H4 (cell line): Measurements from ENCODE around the gene ZSCAN31. TPM values are rescaled to one million over a fixed set of nuclear protein-coding genes. Genes with fewer than 3 reads are reported as not detected.
A peak's percentile ranks its signal among the peaks of the same experiment; 100 is the strongest.
"Not testable (repeated sequence)": the region's sequence is repeated elsewhere in the genome, so short reads cannot be mapped to it uniquely, and the experiment has no call there.

ENCODE experiments used
- DNase-seq: peaks from one replicate; pipeline ENCODE4 v3.0.0-alpha.2; 2015; ENCODE audit warnings: low spot score
- total RNA-seq: library from RNA; depleted of rRNA; stranded (reverse); fragments of >200 nt; shearing (Covaris generic); gene quantifications from 2 replicates; pipeline ENCODE4 v1.2.3, GENCODE V29; 2014; rRNA removed

Gene ZSCAN31
- total RNA-seq, 1 experiment from 2014 or later = 182 TPM

DNA sequence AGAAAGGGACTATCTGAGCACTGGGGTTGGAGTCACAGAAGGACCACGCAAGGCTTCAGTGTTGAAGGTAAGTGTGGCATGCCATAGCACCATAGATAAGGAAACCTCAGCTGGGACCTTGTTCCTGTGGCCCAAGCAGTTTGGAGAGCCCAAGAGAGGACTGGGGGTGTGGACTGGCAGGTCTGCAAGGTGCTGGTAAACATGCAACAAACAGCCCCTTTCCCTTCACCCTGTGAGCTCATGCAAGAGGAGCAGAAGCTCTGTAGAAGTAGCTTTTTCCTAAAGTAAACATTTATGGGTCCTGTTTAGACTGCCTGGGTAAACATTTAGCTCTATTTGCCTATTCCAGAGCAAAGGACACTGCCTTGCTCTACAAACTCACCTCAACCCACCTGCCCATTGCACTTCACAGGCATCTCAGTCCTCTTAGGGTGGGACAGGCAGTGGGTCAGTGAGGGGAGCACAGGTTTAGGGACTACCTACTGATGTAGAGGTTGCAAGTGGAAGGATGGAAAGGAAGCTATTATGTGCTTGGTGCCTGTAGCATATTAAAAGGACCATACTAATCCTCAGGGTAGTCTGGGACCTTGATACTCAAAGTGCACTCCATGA lies 12.0 kb downstream of the ZSCAN31 start:
- no peak for DNase-seq

GRCh38 chr6:28322661-28323060 lies 13.3 kb downstream of the ZSCAN31 start:
- no peak for DNase-seq

GRCh38 chr6:28317866-28318265 lies 18.1 kb downstream of the ZSCAN31 start:
- DNase-seq = not testable (repeated sequence)

- no peak for DNase-seq
These were observed 20.3 kb downstream of the ZSCAN31 start for GRCh38 chr6:28315628-28316027.

DNA sequence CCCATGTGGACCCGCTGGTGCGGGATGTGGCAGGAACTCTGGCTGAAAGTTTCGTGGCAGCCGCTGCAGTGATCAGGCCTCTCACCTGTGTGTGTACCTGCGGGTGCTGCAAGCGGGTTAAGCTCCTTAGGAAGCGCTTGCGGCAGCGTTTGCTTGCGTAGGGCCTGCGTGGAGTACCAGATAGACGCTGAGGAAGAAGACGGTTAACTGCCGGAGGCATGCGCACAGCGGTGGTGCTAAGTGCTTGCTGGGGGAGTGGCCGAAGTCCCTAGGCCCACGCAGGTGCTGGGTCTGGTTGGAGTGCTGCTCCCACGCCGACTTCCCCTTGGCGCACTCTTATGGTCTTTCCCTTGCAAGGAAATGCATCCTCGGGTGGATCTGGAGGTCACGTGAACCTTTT lies 23.0 kb downstream of the ZSCAN31 start:
- DNase-seq = no peak

GRCh38 chr6:28311139-28311823 lies 24.7 kb downstream of the ZSCAN31 start:
- no peak for DNase-seq

GRCh38 chr6:28306363-28306762 lies 29.6 kb downstream of the ZSCAN31 start:
- not testable (repeated sequence) for DNase-seq

DNA sequence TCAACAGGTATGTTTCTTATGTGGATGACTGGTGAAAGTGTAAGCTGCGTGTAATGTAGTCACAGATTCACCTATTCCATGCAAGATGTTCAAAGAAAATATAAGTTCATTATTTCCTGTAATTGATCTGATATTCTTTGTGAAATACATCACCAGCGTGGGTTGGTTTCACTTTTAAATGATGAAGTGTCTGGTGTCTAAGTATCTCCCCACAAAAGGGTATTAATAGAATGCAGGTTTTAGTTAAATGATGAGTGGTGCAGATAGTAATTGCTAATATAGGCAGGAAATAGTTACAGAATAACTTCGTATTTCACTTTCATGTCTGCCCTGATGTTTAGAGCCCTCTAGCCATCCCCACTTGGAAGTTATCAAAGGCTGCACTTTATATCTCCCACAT lies 32.4 kb downstream of the ZSCAN31 start:
- no peak for DNase-seq

DNA sequence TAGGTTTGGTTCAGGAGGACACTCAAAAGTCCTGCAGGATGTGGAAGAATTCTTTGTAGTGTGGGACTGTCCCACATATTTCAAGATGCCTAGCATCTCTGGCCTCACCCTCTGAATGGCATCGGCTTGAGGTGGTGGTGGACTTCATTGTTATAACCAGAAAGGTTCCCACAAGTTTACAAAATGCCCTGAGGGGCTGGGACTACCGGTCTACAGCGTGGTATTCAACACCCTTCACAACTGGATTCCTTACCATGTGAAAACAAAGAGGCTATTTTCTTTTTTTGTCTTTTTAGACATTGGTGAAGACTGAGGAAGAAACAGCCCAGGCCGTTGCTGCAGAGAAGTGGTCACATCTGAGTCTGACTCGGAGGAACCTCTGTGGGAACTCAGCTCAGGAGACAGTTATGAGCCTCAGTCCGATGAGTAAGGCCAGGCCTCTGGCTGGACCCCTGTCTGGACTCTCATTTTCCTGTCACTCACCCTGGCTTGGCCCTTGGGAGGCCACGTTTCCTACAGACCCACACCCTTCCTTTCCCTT lies 39.4 kb downstream of the ZSCAN31 start:
- DNase-seq = no peak

- no peak for DNase-seq
These were observed 40.6 kb downstream of the ZSCAN31 start for GRCh38 chr6:28295326-28295725.

DNA sequence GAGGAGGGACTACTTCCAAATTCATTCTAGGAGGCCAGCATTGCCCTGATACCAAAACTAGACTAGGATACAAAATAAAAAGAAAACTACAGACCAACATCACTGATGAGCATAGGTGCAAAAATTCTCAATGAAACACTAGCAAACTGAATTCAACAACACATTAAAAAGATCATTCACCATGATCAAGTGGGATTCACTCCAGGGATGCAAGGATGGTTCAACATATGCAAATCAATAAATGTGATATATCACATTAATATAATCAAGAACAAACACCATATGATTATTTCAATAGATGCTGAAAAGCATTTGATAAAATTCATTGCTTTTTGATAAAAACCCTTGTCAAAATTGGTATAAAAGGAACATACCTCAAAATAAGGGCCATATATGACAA lies 44.4 kb downstream of the ZSCAN31 start:
- DNase-seq = no peak

DNA sequence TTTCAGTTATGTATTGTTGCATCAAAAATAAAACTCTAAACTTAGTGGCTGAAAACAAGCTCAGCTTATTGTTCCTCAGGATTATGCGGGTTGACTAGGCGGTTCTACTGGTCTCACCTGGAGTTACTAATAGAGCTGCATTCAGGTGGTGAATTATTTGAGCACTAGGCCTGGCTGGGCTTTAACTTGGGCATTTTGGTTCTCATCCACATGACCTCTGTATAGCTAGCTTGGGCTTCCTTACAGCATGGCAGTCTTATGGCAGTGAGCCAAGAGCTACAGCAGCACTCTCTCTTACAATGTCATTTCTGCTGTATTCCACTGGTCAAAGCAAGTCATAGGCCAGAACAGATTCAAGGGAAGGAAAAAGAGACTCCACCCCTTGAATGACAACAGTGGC lies 53.0 kb downstream of the ZSCAN31 start:
- DNase-seq = no peak

DNA sequence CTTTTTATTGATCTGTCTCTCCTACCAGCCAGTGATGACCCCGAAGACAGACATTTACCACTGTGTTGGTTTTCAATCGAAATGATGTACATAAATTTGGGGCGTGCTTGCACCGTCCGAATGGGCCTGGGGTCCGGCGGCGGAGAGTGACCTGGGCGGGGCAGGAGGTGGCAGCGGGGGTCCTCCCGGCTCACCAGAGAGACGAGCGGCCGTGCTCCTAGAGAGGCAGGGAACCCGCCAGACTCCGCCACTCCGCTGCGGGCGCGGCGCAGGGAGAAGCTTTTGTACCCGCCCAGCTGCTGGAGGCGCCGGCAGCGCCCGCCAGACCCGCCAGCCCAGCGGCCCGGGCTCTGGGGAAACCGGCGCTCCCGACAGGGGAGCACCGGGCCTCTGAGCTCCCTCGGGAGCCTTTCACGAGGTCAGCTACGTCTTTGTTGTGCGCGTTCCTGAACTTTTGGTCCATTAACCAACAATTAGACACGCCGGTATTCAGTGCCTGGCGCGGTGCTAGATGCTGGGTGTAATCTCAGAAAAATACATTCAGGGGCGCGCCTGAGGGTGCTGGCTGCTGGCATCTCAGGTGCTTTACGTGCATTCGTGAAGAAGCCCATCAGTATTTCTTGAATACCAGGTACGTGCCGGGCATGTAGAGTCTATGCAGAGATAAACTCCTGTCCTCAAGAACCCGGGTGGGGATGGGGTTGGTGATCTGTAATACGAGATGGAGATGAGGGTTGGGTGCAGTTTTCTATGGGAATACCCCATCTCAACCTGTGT lies 54.5 kb downstream of the ZSCAN31 start, which contains the start of gene PGBD1:
PGBD1 (plus strand) TSS at position 285 of the 777 bp plus-strand sequence. CDS start 2,242 bp downstream, outside the sequence.
- peak; percentile 46 for DNase-seq

GRCh38 chr6:28280595-28281287 lies 55.2 kb downstream of the ZSCAN31 start:
- DNase-seq = no peak

DNA sequence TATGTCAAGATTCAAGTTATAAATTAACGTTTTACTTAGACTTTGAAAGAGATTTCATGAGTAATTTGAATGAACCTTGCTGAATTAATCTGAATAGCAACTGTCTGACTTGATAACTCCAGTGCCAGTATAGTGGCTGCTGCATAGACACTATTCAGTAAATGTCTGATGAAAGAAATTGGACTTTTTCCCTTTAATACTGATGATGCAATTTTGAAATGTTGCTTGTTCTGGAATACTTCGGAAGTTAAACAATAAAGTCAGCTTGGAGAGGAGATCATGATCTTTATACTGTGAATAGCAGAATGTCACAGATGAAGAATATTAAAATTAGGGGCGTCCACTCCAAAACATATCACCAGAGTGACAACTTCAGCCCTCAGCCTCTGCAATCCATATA lies 58.2 kb downstream of the ZSCAN31 start:
- no peak for DNase-seq

DNA sequence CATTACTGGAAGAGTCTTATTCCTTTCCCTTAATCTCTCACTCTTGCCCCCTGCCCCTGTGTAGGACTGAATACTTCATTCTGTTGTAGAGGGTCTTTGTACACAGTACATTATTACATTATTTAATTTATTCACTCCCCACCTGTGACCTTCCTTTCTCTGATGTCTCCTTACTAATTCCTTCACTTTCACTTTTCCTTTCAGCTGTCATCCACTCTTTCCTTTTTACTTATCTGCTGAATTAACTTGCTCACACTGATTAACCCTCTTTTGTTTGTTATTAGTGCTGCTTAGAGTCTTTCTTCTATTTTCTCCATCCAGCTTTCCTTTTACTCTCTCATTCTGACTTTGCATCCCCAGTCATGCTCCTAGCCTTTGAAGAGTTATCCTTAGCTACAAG lies 61.1 kb downstream of the ZSCAN31 start:
- DNase-seq = no peak

Other genes starting within 250 kb of the ZSCAN31 start
- gene ZSCAN16, start 211.5 kb downstream of the ZSCAN31 start, total RNA-seq = 3.5 and 9.9 TPM in 2 replicates
- gene ZKSCAN8, start 194.3 kb downstream of the ZSCAN31 start, total RNA-seq = 7.4 and 10.1 TPM in 2 replicates
- gene ZSCAN9, start 110.9 kb downstream of the ZSCAN31 start, total RNA-seq = 12.3 and 13.9 TPM in 2 replicates
- gene ZKSCAN4, start 83.9 kb downstream of the ZSCAN31 start, total RNA-seq = 3.1 and 3.8 TPM in 2 replicates
- gene NKAPL, start 76.9 kb downstream of the ZSCAN31 start, total RNA-seq = not detected in 2 replicates
- 13.6 and 14.1 TPM in 2 replicates for gene ZSCAN26, start 69.0 kb downstream of the ZSCAN31 start, total RNA-seq
- gene PGBD1, start 54.6 kb downstream of the ZSCAN31 start, total RNA-seq = 6.3 and 6.7 TPM in 2 replicates
- 3.7 and 4.1 TPM in 2 replicates for gene ZKSCAN3, start 13.8 kb upstream of the ZSCAN31 start, total RNA-seq
- 6.0 and 6.9 TPM in 2 replicates for gene ZSCAN12, start 63.6 kb upstream of the ZSCAN31 start, total RNA-seq
- 0.64 and 2.4 TPM in 2 replicates for gene ZSCAN23, start 107.3 kb upstream of the ZSCAN31 start, total RNA-seq
- not detected in 2 replicates for gene GPX6, start 179.6 kb upstream of the ZSCAN31 start, total RNA-seq
- gene GPX5, start 189.7 kb upstream of the ZSCAN31 start, total RNA-seq = not detected in 2 replicates